Tibial nerve (tissue), 4 donors: ENCODE data around the gene RGS1. TPM values are rescaled to one million over a fixed set of nuclear protein-coding genes. Genes with fewer than 3 reads are reported as not detected.

Experiments used
- DNase-seq, 2 donors: peaks; one replicate each; pipeline ENCODE4 v3.0.0-alpha.2; 2019; ENCODE audit warnings: low spot score in 2 of 2
- H3K27ac ChIP-seq, 4 donors: fragments of 200-600 bp; sonication (generic) in 3 of 4; one replicate each; pipeline ENCODE4 v1.5.1; 2017 to 2019; ENCODE audit warnings: mild to moderate bottlenecking in 1 of 4
- H3K27me3 ChIP-seq, 2 donors: fragments of 200-600 bp; sonication (generic) in 1 of 2; one replicate each; pipeline versions ENCODE4 v1.5.1 to v1.6.0; 2017 to 2019
- H3K36me3 ChIP-seq, 3 donors: fragments of 200-600 bp; sonication (generic); one replicate each; pipeline ENCODE4 v1.5.1; 2018 to 2019
- H3K4me1 ChIP-seq, 4 donors: fragments of 200-600 bp; sonication (generic) in 3 of 4; one replicate each; pipeline ENCODE4 v1.5.1; 2017 to 2019
- H3K4me3 ChIP-seq, 4 donors: fragments of 200-600 bp; sonication (generic) in 3 of 4; one replicate each; pipeline ENCODE4 v1.5.1; 2017 to 2019; ENCODE audit warnings: mild to moderate bottlenecking in 1 of 4, moderate library complexity in 1 of 4
- H3K9me3 ChIP-seq, 4 donors: fragments of 200-600 bp; sonication (generic) in 3 of 4; one replicate each; pipeline ENCODE4 v1.5.1; 2017 to 2019
- EP300 ChIP-seq, 2 donors: sonication (generic); formaldehyde crosslinking; IDR thresholded peaks; one replicate each; pipeline ENCODE4 v1.6.1; 2017; ENCODE audit warnings: antibody characterized with exemption in 2 of 2, mild to moderate bottlenecking in 1 of 2
- POLR2A ChIP-seq, 2 donors: fragments of 450-650 bp; IDR thresholded peaks; one replicate each; pipeline ENCODE4 v1.6.1; 2017; ENCODE audit warnings: antibody characterized with exemption in 2 of 2, mild to moderate bottlenecking in 2 of 2, moderate library complexity in 2 of 2
- WGBS, 2 donors: methylation state at CpG; one replicate each; pipeline ENCODE4 v1.1.5; 2018; 5-methylcytosine and 5-hydroxymethylcytosine counted together
- total RNA-seq, 4 donors: library from RNA; depleted of rRNA; stranded (reverse); fragments of >200 nt; gene quantifications; one replicate each; pipeline ENCODE4 v1.1.0, GENCODE V29; 2016
- TF ChIP-seq, protein P1 (sequence below), 5 experiments: fragments of 200-600 bp in 3 of 5; fragments of 450-650 bp in 2 of 5; sonication (generic) in 3 of 5; IDR thresholded peaks; one replicate each; pipeline ENCODE4 v1.5.1; 2016 to 2019; ENCODE audit warnings: antibody characterized with exemption in 5 of 5, mild to moderate bottlenecking in 3 of 5, moderate library complexity in 2 of 5

The RGS1 gene
- total RNA-seq, 4 donors from 2014 or later = 142 to 489 (median 195) TPM

GRCh38 chr1:192554904-192555303 lies 20.7 kb upstream of the RGS1 start:
- H3K36me3 ChIP-seq = no peaks in the 10 kb centered on the region
- no peaks in the 10 kb centered on the region for H3K27me3 ChIP-seq
- DNase-seq = no peak
- peaks cover 0 to 6% (median 1%) of the 10 kb centered on the region in 4 donors for H3K4me1 ChIP-seq
- H3K4me3 ChIP-seq = no peak overlapping the region
- H3K9me3 ChIP-seq = no peaks in the 10 kb centered on the region
- whole genome bisulfite sequencing, 2 donors = 90 to 99% methylated on average over 4 of the region's 4 CpGs
- H3K27ac ChIP-seq = no peak overlapping the region
- no peak for TF ChIP-seq POLR2A (IDR thresholded peaks at IDR 0.05)
- TF ChIP-seq, protein P1, sequence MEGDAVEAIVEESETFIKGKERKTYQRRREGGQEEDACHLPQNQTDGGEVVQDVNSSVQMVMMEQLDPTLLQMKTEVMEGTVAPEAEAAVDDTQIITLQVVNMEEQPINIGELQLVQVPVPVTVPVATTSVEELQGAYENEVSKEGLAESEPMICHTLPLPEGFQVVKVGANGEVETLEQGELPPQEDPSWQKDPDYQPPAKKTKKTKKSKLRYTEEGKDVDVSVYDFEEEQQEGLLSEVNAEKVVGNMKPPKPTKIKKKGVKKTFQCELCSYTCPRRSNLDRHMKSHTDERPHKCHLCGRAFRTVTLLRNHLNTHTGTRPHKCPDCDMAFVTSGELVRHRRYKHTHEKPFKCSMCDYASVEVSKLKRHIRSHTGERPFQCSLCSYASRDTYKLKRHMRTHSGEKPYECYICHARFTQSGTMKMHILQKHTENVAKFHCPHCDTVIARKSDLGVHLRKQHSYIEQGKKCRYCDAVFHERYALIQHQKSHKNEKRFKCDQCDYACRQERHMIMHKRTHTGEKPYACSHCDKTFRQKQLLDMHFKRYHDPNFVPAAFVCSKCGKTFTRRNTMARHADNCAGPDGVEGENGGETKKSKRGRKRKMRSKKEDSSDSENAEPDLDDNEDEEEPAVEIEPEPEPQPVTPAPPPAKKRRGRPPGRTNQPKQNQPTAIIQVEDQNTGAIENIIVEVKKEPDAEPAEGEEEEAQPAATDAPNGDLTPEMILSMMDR (IDR thresholded peaks at IDR 0.05) = no peak
- TF ChIP-seq EP300 (IDR thresholded peaks at IDR 0.05) = no peak

DNA sequence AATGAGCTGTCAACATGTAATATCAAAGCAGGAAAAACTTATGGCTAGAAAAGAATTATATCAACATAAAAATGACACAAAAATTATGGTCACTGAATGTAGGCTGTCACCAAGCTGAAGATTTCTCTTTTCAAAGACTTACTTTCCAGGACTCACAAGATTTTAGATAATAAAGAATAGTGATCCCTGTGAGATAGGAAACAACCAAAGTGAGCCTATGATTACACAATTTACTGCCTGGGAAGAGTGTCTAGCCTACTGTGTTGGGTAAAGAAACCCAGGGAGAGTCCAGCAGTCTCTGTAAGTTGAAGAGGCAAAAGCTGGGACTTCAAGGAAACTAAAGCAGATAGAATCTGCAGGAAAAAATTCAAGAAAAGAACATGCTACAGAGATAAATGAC lies 20.2 kb upstream of the RGS1 start:
- H3K4me3 ChIP-seq = no peak overlapping the region
- DNase-seq = no peak
- H3K27ac ChIP-seq = no peak overlapping the region
- TF ChIP-seq EP300 (IDR thresholded peaks at IDR 0.05) = no peak
- no peak for TF ChIP-seq POLR2A (IDR thresholded peaks at IDR 0.05)
- TF ChIP-seq, protein P1 (IDR thresholded peaks at IDR 0.05) = no peak
- H3K27me3 ChIP-seq = no peaks in the 10 kb centered on the region
- peaks cover 0 to 6% (median 1%) of the 10 kb centered on the region in 4 donors for H3K4me1 ChIP-seq
- no peaks in the 10 kb centered on the region for H3K9me3 ChIP-seq
- no peaks in the 10 kb centered on the region for H3K36me3 ChIP-seq

- H3K9me3 ChIP-seq = no peaks in the 10 kb centered on the region
- peak overlapping the region in 2 of 4 donors; percentile 16 to 41 for H3K27ac ChIP-seq
- TF ChIP-seq EP300 (IDR thresholded peaks at IDR 0.05) = no peak
- peaks cover 0 to 3% (median 0%) of the 10 kb centered on the region in 4 donors for H3K4me1 ChIP-seq
- no peaks in the 10 kb centered on the region for H3K27me3 ChIP-seq
- DNase-seq = no peak
- H3K36me3 ChIP-seq = no peaks in the 10 kb centered on the region
- WGBS, 2 donors = 89 to 93% methylated on average over 4 of the region's 4 CpGs
- no peak overlapping the region for H3K4me3 ChIP-seq
These were observed 17.6 kb upstream of the RGS1 start for GRCh38 chr1:192557841-192558595.

DNA sequence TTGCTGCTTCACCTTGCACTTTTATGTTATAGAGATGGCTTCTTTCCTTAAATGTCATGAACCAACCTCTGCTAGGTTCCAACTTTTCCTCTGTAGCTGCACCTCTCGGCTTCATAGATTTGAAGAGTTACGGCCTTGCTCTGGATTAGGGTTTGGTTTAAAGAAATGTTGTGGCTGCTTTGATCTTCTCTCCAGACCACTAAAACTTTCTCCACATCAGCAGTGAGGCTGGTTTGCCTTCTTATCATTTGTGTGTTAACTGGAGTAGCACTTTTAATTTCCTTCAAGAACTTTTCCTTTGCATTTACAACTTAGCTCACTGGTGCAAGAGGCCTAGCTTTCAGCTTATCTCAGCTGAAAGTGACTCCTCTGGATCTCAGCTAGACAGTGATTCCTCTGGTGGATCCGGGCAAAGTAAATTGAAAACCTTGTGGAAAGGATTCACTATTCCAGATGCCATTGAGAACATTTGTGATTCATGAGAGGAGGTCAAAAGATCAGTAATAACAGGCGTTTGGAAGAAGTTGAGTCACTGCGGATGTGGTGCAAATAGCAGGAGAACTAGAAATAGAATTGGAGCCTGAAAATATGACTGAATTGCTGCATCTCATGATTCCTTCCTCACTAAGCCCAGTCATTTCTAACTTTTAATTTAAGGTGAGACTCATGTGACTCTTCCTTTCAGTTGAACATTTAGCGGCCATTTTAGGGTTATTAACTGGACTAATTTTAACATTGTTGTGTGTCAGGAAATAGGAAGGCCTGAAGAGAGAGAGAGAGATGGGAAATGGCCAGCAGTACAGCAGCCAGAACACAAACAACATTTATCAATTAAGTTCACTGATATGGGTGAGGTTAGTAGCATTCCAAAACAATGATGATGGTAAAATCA lies 16.2 kb upstream of the RGS1 start:
- Histone ChIP-seq H3K4me3 (no peak overlapping the region), H3K4me1 (peaks cover 0 to 3% (median 0%) of the 10 kb centered on the region in 4 donors), H3K36me3 (no peaks in the 10 kb centered on the region), H3K27me3 (no peaks in the 10 kb centered on the region), H3K27ac (peak overlapping the region in 2 of 4 donors; percentile 42 to 67), H3K9me3 (no peaks in the 10 kb centered on the region)
- TF ChIP-seq POLR2A (IDR thresholded peaks at IDR 0.05) (no peak), EP300 (IDR thresholded peaks at IDR 0.05) (peak in 1 of 2 donors; percentile 43)
- 68 to 70% methylated on average over 6 of the region's 6 CpGs for WGBS, 2 donors
- DNase-seq = no peak

DNA sequence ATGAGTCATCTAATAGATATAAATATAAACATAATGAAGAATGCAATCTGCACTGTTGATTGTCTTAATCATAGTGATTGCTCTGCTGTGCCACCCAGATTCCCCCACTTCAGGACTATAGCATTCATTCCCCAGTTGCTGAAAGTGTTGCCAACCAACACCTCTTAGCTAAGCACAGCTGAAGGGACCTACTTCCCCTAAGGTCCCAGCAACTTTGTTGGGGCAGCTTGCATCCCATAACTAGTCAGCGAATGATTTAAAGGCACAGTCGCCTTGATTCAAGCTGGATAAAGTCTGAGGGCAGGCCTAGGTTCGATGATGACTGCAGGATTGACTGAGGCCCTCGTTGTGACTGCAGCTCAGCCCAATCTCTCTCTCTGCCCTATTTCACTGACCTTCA lies 14.3 kb upstream of the RGS1 start:
- H3K9me3 ChIP-seq = no peaks in the 10 kb centered on the region
- WGBS, 2 donors = 83 to 97% methylated on average over 4 of the region's 4 CpGs
- DNase-seq = no peak
- H3K27ac ChIP-seq = no peak overlapping the region
- no peaks in the 10 kb centered on the region for H3K36me3 ChIP-seq
- H3K4me1 ChIP-seq = peaks cover 0 to 3% (median 0%) of the 10 kb centered on the region in 4 donors
- no peaks in the 10 kb centered on the region for H3K27me3 ChIP-seq
- H3K4me3 ChIP-seq = no peak overlapping the region
- TF ChIP-seq, protein P1 (IDR thresholded peaks at IDR 0.05) = no peak
- TF ChIP-seq EP300 (IDR thresholded peaks at IDR 0.05) = no peak
- no peak for TF ChIP-seq POLR2A (IDR thresholded peaks at IDR 0.05)

DNA sequence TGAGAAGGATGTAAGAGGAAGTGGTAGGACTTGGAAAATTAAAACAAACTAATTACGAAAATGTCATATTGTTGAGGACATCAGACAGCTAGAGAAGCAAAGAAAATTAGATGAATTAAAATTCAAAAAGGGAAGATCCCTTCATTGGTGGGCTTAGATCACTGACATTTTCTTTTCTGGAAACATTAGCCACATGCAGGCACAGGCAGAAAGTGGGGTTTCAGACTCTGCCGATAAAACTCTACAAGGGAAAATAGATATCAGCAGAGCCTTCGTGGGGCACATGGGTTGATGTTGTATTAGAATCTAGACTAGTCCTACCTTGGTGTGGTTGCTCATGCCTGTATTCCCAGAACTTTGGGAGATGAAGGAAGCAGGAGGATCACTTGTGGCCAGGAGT lies 12.4 kb upstream of the RGS1 start:
- Histone ChIP-seq H3K4me1 (peaks cover 0 to 3% (median 0%) of the 10 kb centered on the region in 4 donors), H3K27ac (no peak overlapping the region), H3K4me3 (no peak overlapping the region), H3K36me3 (no peaks in the 10 kb centered on the region), H3K27me3 (no peaks in the 10 kb centered on the region), H3K9me3 (no peaks in the 10 kb centered on the region)
- TF ChIP-seq POLR2A (IDR thresholded peaks at IDR 0.05) = no peak
- no peak for TF ChIP-seq EP300 (IDR thresholded peaks at IDR 0.05)
- TF ChIP-seq, protein P1 (IDR thresholded peaks at IDR 0.05) = no peak
- 90 to 94% methylated on average over 3 of the region's 3 CpGs for WGBS, 2 donors
- no peak for DNase-seq
